ENCODE measurements around the gene SHC1. TPM values are rescaled to one million over a fixed set of nuclear protein-coding genes. Genes with fewer than 3 reads are reported as not detected.
A peak's percentile ranks its signal among the peaks of the same experiment; 100 is the strongest.

The SHC1 gene
- total RNA-seq, 3 donors from 2014 or later (not counting 1 experiment from before 2014, with no cell fraction given): 94.6 to 112 (median 96.8) TPM

DNA sequence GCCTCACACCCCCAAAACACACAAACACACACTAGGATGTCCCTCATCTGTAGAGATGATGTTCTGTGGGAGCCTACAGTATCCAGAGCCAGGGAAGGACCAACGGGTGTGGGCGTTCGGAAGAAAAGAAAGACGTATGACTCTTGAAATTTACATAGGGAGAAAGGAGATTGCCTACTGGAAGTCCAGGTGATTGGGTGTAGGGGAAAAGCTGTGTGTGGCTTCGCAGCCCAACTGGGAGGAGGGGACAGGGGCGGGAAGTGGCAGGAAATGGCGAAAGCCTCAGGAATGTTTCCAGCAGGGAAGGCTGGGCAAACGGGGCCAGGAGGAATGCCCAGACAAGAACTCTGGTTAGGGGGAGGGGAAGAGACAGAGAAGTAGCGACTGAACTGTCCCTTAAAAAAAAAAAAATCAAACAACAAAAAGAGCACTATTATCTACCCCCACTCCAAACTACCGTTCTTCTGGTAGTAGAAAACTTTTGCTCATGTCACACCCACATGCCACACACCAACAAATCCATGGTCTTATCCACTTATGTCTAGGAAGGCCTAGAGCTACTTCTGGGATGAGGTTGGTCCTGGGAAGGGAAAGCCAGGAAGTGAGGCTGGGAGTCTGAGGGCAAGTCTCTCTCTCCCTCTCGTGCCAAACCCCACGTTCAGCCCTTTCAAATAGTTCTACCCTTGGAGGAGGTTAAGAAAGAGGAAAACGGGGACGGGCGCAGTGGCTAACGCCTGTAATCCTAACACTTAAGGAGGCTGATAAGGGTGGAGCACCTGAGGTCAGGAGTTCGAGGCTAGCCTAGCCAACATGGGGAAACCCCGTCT is 2.2 kb upstream of the SHC1 start:
- no peak for ATAC-seq
- H3K27me3 Mint-ChIP-seq (ENCODE audit: low read depth in 2 of 2): no peaks in the 10 kb centered on the region
- H3K4me3 Mint-ChIP-seq: peak overlapping the region; percentile 75
- H3K4me1 Mint-ChIP-seq: peaks cover 20 to 37% of the 10 kb centered on the region in 2 donors
- no peaks in the 10 kb centered on the region for H3K36me3 Mint-ChIP-seq
- Histone ChIP-seq H3K27ac (ENCODE audit: low read length) (peak overlapping the region; percentile 99), H3K9me3 (ENCODE audit: control insufficient read depth, insufficient read depth, low read length) (no peaks in the 10 kb centered on the region), H3K27me3 (ENCODE audit: control insufficient read depth, insufficient read depth, low read length) (no peaks in the 10 kb centered on the region), H3K4me1 (ENCODE audit: control insufficient read depth, insufficient read depth, low read length) (peaks cover 43% of the 10 kb centered on the region), H3K36me3 (ENCODE audit: control insufficient read depth, insufficient read depth, low read length) (peaks cover 10% of the 10 kb centered on the region), H3K4me3 (ENCODE audit: low read length) (no peak overlapping the region)
- WGBS (ENCODE audit: insufficient coverage): 76% methylated on average over 14 of the region's 18 CpGs
- H3K27ac Mint-ChIP-seq: no peak overlapping the region
- intact Hi-C loops (cut with micrococcal nuclease): loop anchor here (5.0 kb wide), 2 partner anchors 35 to 90 kb away; partner anchors contain the start of genes EFNA4 and PMVK
- DNase-seq: peak in 1 of 2 donors; percentile 40
- no peaks in the 10 kb centered on the region for H3K9me3 Mint-ChIP-seq
- no peak for TF ChIP-seq CTCF (IDR thresholded peaks at IDR 0.05)

DNA sequence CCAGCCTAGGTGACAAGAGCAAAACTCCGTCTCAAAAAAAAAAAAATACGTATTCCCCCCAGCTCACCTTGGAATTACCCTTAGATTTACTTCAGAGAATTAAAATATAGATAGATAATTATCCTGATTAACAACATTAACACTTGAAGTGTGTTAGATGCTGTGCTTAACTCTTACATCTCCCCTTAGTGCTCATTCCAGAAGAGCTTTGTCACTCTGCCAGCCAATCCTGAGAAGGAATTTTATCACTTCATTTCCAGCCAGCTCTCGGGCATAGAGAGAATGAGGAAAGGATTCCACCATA is 1.6 kb upstream of the SHC1 start:
- Mint-ChIP-seq H3K4me3 (peak overlapping the region; percentile 75), H3K36me3 (no peaks in the 10 kb centered on the region), H3K27me3 (ENCODE audit: low read depth in 2 of 2) (no peaks in the 10 kb centered on the region), H3K4me1 (peaks cover 20 to 37% of the 10 kb centered on the region in 2 donors), H3K9me3 (no peaks in the 10 kb centered on the region), H3K27ac (no peak overlapping the region)
- Histone ChIP-seq H3K27me3 (ENCODE audit: control insufficient read depth, insufficient read depth, low read length) (no peaks in the 10 kb centered on the region), H3K4me1 (ENCODE audit: control insufficient read depth, insufficient read depth, low read length) (peaks cover 43% of the 10 kb centered on the region), H3K36me3 (ENCODE audit: control insufficient read depth, insufficient read depth, low read length) (peaks cover 15% of the 10 kb centered on the region), H3K27ac (ENCODE audit: low read length) (no peak overlapping the region), H3K4me3 (ENCODE audit: low read length) (no peak overlapping the region), H3K9me3 (ENCODE audit: control insufficient read depth, insufficient read depth, low read length) (no peaks in the 10 kb centered on the region)
- TF ChIP-seq CTCF (IDR thresholded peaks at IDR 0.05): no peak
- WGBS (ENCODE audit: insufficient coverage): no CpG with 5 or more reads among the region's 3 CpGs
- ATAC-seq: no peak
- intact Hi-C loops (cut with micrococcal nuclease): loop anchor here (5.0 kb wide), 2 partner anchors 35 to 90 kb away; partner anchors contain the start of genes EFNA4 and PMVK
- no peak for DNase-seq

DNA sequence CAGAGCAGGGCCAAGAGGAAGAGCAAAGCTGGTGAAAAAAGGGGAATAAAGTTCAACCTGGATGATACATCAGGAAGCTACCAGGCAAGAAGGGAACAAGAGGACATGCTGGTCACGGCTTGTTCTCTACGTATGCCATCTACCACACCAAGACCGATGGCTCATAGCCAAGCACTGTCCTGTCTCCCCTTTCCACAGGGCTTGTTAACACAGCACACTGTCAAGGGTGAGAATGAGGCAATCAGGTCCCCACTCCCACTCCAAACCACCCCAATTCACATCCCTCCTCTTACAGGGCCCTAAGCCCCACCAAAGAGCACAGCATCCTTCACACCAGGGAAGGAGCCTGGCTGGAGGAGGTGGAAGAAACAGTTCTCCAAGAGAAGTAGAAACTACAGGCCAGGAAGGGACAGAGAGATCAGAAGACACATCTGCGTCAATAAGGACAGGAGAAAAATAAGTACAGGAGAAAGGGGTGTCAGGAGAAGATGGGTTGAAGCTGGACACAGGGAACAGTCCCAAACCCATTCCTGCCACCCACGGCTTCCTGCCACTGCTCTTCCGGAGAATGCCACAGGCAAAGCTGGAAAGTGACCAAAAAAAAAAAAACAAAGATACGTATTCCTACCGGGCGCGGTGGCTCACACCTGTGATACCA is 923 bp upstream of the SHC1 start:
- intact Hi-C loops (cut with micrococcal nuclease): loop anchor here (5.0 kb wide), 2 partner anchors 34 to 91 kb away; partner anchors contain the start of genes EFNA4 and PMVK
- H3K9me3 Mint-ChIP-seq: no peaks in the 10 kb centered on the region
- DNase-seq (no peak), ATAC-seq (no peak)
- no peaks in the 10 kb centered on the region for H3K27me3 ChIP-seq (ENCODE audit: control insufficient read depth, insufficient read depth, low read length)
- H3K4me1 Mint-ChIP-seq: peaks cover 20 to 37% of the 10 kb centered on the region in 2 donors
- no peaks in the 10 kb centered on the region for H3K36me3 Mint-ChIP-seq
- no peak overlapping the region for H3K4me3 ChIP-seq (ENCODE audit: low read length)
- peaks cover 22% of the 10 kb centered on the region for H3K36me3 ChIP-seq (ENCODE audit: control insufficient read depth, insufficient read depth, low read length)
- peak overlapping the region in 1 of 2 donors; percentile 67 for H3K27ac Mint-ChIP-seq
- no peaks in the 10 kb centered on the region for H3K27me3 Mint-ChIP-seq (ENCODE audit: low read depth in 2 of 2)
- H3K27ac ChIP-seq (ENCODE audit: low read length): no peak overlapping the region
- peaks cover 43% of the 10 kb centered on the region for H3K4me1 ChIP-seq (ENCODE audit: control insufficient read depth, insufficient read depth, low read length)
- no peaks in the 10 kb centered on the region for H3K9me3 ChIP-seq (ENCODE audit: control insufficient read depth, insufficient read depth, low read length)
- 89% methylated on average over 10 of the region's 10 CpGs for WGBS (ENCODE audit: insufficient coverage)
- peak overlapping the region; percentile 49 for H3K4me3 Mint-ChIP-seq
- no peak for TF ChIP-seq CTCF (IDR thresholded peaks at IDR 0.05)
